DND-41 (cell line): ENCODE data around the gene DENND1A.

Experiments used
- CTCF ChIP-seq: IDR thresholded peaks from 2 replicates; pipeline ENCODE4 v1.5.1; 2012; ENCODE audit warnings: borderline replicate concordance, low read length, moderate library complexity, mild to moderate bottlenecking; ENCODE audit not compliant: poor library complexity, severe bottlenecking; ENCODE audit errors: extremely low read depth
- EZH2 ChIP-seq: IDR thresholded peaks from 3 replicates; pipeline ENCODE4 v1.6.1; 2012; ENCODE audit warnings: borderline replicate concordance, low read depth, mild to moderate bottlenecking, moderate library complexity, low read length, inconsistent platforms; ENCODE audit not compliant: severe bottlenecking

DNA sequence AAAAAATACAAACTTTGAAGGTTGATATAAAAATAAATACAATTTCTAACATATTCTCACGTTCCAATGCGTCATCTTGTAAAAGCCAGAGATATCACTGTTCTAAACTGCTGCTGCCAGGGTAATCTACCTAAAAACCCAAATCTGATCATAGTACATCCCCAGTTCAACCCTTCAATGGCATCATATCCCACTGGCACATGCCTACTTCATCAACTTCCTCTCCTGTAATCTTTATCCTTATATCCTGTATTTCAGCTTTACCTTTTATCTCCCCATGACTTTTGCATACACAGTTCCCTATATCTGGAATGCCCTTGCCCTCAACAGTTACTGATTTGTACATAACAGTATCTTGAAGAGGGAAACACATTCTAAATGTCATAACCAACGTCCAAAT is 7.5 kb downstream of the DENND1A start:
- TF ChIP-seq CTCF (no peak), EZH2 (no peak)
